ENCODE measurements around the gene CCDC57. TPM values are rescaled to one million over a fixed set of nuclear protein-coding genes. Genes with fewer than 3 reads are reported as not detected.
A peak's percentile ranks its signal among the peaks of the same experiment; 100 is the strongest.

The CCDC57 gene
- total and polyA plus RNA-seq, 9 of the 15 experiments (the other 6 are each of a cell fraction or from before 2014, with no cell fraction given) = 0.83 to 36.2 (median 13.6) TPM

DNA sequence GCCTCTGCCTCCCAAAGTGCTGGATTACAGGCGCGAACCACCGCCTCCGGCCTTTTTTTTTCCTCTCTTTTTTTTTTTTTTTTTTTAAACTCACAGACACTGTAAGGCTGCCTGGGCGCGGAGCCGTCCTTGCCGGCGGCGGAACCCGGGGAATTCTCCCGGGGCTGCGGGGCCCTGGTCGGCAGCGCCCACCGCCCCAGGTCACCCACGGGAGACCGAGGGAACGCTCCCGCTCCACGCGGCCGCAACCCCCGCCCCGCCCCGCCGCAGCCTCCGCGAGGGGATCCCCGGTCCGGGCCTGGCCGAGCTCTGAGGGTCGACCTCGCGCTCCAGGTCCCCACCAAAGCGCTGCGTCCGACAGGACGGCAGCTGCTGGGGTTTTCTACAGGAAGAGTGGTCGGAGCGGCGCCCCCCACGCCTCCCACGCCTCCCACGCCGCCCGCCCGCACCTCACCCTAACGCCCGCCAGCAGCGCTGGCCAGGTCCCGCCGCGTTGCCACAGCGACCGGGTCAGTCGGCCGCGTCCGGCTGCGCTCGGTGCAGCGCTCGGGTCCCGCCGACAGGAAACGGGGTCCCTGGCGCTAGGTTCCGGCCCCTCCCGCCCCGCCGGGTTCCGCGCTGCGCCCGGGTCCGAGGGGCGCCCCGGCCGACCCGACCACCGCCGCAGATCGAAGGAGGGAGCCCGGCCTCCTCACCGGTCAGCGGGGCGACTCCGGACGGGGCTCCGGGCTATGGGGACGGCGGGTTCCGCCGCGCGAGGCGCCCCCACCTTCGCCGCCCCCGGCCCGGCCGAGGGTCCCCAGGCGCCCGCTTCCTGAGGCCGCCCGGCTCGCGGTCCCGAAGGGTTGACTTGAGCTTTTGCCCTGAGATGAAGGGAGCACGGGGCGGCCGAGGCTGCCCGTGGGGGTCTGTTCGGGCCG, at the start of gene CCDC57 (continued):
- TF ChIP-seq, protein P1, sequence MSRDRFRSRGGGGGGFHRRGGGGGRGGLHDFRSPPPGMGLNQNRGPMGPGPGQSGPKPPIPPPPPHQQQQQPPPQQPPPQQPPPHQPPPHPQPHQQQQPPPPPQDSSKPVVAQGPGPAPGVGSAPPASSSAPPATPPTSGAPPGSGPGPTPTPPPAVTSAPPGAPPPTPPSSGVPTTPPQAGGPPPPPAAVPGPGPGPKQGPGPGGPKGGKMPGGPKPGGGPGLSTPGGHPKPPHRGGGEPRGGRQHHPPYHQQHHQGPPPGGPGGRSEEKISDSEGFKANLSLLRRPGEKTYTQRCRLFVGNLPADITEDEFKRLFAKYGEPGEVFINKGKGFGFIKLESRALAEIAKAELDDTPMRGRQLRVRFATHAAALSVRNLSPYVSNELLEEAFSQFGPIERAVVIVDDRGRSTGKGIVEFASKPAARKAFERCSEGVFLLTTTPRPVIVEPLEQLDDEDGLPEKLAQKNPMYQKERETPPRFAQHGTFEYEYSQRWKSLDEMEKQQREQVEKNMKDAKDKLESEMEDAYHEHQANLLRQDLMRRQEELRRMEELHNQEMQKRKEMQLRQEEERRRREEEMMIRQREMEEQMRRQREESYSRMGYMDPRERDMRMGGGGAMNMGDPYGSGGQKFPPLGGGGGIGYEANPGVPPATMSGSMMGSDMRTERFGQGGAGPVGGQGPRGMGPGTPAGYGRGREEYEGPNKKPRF (IDR thresholded peaks at IDR 0.05; ENCODE audit: low read depth, low read length) = no peak
- peak; percentile 52; the same call in 1 of the 2 replicates for TF ChIP-seq DPF2 (IDR thresholded peaks at IDR 0.05)
- TF ChIP-seq LARP7 (IDR thresholded peaks at IDR 0.05) = no peak
- peak; percentile 9 to 52; a peak in 2 of 4 replicates for TF ChIP-seq RCOR1 (IDR thresholded peaks at IDR 0.05; ENCODE audit: borderline replicate concordance in 1 of 2, low read depth in 2 of 2, low read length in 2 of 2)
- TF ChIP-seq, protein P2, sequence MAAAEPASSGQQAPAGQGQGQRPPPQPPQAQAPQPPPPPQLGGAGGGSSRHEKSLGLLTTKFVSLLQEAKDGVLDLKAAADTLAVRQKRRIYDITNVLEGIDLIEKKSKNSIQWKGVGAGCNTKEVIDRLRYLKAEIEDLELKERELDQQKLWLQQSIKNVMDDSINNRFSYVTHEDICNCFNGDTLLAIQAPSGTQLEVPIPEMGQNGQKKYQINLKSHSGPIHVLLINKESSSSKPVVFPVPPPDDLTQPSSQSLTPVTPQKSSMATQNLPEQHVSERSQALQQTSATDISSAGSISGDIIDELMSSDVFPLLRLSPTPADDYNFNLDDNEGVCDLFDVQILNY (CRISPR knock-in tag; IDR thresholded peaks at IDR 0.05) = no peak
- no peak for TF ChIP-seq ZFP36 (IDR thresholded peaks at IDR 0.05; ENCODE audit: low read depth, low read length, partially characterized antibody)
- no peak for TF ChIP-seq ZNF253 (CRISPR knock-in tag; conservative IDR thresholded peaks at IDR 0.05)
- TF ChIP-seq NONO (IDR thresholded peaks at IDR 0.05; ENCODE audit: low read depth in 2 of 2, low read length in 1 of 2) = peak in 1 of 2 experiments; percentile 76; a peak in 1 of 4 replicates
- TF ChIP-seq MYNN (IDR thresholded peaks at IDR 0.05) = peak; percentile 55; the same call in 1 of the 2 replicates
- TF ChIP-seq MYNN (CRISPR knock-in tag; IDR thresholded peaks at IDR 0.05) = no peak
- TF ChIP-seq TAF9B (IDR thresholded peaks at IDR 0.05; ENCODE audit: partially characterized antibody) = no peak
- peak; percentile 17; the same call in 1 of the 2 replicates for TF ChIP-seq ZNF76 (CRISPR knock-in tag; IDR thresholded peaks at IDR 0.05; ENCODE audit: borderline replicate concordance)
- peak; percentile 92 for TF ChIP-seq MXI1 (IDR thresholded peaks at IDR 0.05; ENCODE audit: low read depth, low read length)
- peak; percentile 75; the same call in 1 of the 2 replicates for TF ChIP-seq ZNF282 (CRISPR knock-in tag; IDR thresholded peaks at IDR 0.05)
- 0 out of 2 replicates have a peak, but pooled peaks have one; percentile 32 for TF ChIP-seq CBFA2T3 (IDR thresholded peaks at IDR 0.05)
- TF ChIP-seq, protein P3, sequence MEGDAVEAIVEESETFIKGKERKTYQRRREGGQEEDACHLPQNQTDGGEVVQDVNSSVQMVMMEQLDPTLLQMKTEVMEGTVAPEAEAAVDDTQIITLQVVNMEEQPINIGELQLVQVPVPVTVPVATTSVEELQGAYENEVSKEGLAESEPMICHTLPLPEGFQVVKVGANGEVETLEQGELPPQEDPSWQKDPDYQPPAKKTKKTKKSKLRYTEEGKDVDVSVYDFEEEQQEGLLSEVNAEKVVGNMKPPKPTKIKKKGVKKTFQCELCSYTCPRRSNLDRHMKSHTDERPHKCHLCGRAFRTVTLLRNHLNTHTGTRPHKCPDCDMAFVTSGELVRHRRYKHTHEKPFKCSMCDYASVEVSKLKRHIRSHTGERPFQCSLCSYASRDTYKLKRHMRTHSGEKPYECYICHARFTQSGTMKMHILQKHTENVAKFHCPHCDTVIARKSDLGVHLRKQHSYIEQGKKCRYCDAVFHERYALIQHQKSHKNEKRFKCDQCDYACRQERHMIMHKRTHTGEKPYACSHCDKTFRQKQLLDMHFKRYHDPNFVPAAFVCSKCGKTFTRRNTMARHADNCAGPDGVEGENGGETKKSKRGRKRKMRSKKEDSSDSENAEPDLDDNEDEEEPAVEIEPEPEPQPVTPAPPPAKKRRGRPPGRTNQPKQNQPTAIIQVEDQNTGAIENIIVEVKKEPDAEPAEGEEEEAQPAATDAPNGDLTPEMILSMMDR (IDR thresholded peaks at IDR 0.05 in 2 of 3, conservative IDR thresholded peaks at IDR 0.05 in 1 of 3; ENCODE audit: insufficient read depth in 2 of 3, low read depth in 1 of 3, low read length in 3 of 3) = no peak
- TF ChIP-seq EP400 (IDR thresholded peaks at IDR 0.05) = peak; percentile 47; the same call in 1 of the 2 replicates
- peak; percentile 36 to 45; a peak in 1 of 4 replicates for TF ChIP-seq SIX5 (IDR thresholded peaks at IDR 0.05; ENCODE audit: borderline replicate concordance in 1 of 2, insufficient read depth in 1 of 2, low read depth in 1 of 2, low read length in 2 of 2)
- peak; percentile 96 for TF ChIP-seq GABPB1 (CRISPR knock-in tag; IDR thresholded peaks at IDR 0.05)
- TF ChIP-seq PCBP1 (IDR thresholded peaks at IDR 0.05; ENCODE audit: low read depth, low read length, poor library complexity, severe bottlenecking) = peak; percentile 75
- TF ChIP-seq, protein P4, sequence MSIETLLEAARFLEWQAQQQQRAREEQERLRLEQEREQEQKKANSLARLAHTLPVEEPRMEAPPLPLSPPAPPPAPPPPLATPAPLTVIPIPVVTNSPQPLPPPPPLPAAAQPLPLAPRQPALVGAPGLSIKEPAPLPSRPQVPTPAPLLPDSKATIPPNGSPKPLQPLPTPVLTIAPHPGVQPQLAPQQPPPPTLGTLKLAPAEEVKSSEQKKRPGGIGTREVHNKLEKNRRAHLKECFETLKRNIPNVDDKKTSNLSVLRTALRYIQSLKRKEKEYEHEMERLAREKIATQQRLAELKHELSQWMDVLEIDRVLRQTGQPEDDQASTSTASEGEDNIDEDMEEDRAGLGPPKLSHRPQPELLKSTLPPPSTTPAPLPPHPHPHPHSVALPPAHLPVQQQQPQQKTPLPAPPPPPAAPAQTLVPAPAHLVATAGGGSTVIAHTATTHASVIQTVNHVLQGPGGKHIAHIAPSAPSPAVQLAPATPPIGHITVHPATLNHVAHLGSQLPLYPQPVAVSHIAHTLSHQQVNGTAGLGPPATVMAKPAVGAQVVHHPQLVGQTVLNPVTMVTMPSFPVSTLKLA (conservative IDR thresholded peaks at IDR 0.05) = peak; percentile 62 to 87
